Activated T-helper 17 cell treated with anti-CD3 and anti-CD28 coated beads, Interleukin-2, amount 50 U/mL, for 72 hours (primary cell): ENCODE results near the gene EVA1C. TPM values are rescaled to one million over a fixed set of nuclear protein-coding genes. Genes with fewer than 3 reads are reported as not detected.
"Not testable (repeated sequence)": the region's sequence is repeated elsewhere in the genome, so short reads cannot be mapped to it uniquely, and the experiment has no call there.

Experiments used
- ATAC-seq: fragments of 150-1000 bp; cut with Tn5 transposase; replicated peaks from 2 replicates; pipeline ENCODE4 v1.10.0; 2021; ENCODE audit warnings: mild to moderate bottlenecking, moderate library complexity
- H3K27ac Mint-ChIP-seq: one replicate; pipeline ENCODE4 v1.8.0; 2022; ENCODE audit warnings: mixed read lengths
- H3K27me3 Mint-ChIP-seq: one replicate; pipeline ENCODE4 v1.8.0; 2022; ENCODE audit warnings: mixed read lengths
- H3K36me3 Mint-ChIP-seq: one replicate; pipeline ENCODE4 v1.8.0; 2022; ENCODE audit warnings: low read depth, mild to moderate bottlenecking, mixed read lengths
- H3K4me1 Mint-ChIP-seq: one replicate; pipeline ENCODE4 v1.8.0; 2022; ENCODE audit warnings: mixed read lengths
- H3K4me3 Mint-ChIP-seq: one replicate; pipeline ENCODE4 v1.8.0; 2022; ENCODE audit warnings: mild to moderate bottlenecking, mixed read lengths
- H3K9me3 Mint-ChIP-seq: one replicate; pipeline ENCODE4 v1.8.0; 2022; ENCODE audit warnings: mixed read lengths
- total RNA-seq, 2 donors: library from RNA; stranded (reverse); gene quantifications; one replicate each; pipeline ENCODE4 v1.2.3, GENCODE V29; 2022

Gene EVA1C
- total RNA-seq, 2 donors from 2014 or later: 10.0 to 13.1 TPM

DNA sequence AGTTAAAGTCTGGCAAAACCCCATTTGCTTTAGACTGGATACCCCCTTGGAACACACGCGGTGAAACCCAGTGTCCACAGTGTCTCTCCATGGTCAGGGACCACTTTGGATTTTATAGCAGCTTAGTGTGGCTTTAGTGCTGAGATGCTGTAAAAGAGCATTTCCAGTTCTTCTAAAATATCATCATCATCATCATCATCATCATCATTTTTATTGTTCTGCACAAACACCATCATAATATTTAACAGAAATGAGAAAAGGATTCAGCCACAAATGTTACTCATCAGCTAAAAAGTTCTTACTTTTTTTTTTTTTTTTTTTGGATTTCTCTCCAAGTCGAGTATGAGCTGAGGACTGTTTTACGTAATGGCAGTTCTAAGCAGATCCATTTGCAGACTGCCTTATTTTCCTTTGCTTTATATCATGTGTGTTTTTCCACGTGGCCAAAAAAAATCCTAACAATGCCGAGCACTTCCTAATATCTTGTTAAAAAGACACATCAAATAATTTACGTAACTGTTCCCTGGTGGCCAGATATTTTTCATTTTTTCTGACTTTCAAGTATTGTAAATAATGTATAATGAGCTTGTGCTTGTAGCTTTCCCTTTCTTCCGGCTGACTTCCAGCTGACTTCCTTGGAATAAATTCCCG, 62.8 kb downstream of the EVA1C start:
- Mint-ChIP-seq H3K4me1 (peaks cover 6% of the 10 kb centered on the region), H3K9me3 (no peaks in the 10 kb centered on the region), H3K27me3 (no peaks in the 10 kb centered on the region), H3K4me3 (no peak overlapping the region), H3K27ac (no peak overlapping the region), H3K36me3 (peaks cover 21% of the 10 kb centered on the region)
- ATAC-seq: no peak

GRCh38 chr21:32476661-32477423, 64.3 kb downstream of the EVA1C start:
- peaks cover 15% of the 10 kb centered on the region for H3K36me3 Mint-ChIP-seq
- no peaks in the 10 kb centered on the region for H3K27me3 Mint-ChIP-seq
- no peak for ATAC-seq
- peaks cover 6% of the 10 kb centered on the region for H3K4me1 Mint-ChIP-seq
- H3K27ac Mint-ChIP-seq: no peak overlapping the region
- H3K4me3 Mint-ChIP-seq: no peak overlapping the region
- H3K9me3 Mint-ChIP-seq: no peaks in the 10 kb centered on the region

DNA sequence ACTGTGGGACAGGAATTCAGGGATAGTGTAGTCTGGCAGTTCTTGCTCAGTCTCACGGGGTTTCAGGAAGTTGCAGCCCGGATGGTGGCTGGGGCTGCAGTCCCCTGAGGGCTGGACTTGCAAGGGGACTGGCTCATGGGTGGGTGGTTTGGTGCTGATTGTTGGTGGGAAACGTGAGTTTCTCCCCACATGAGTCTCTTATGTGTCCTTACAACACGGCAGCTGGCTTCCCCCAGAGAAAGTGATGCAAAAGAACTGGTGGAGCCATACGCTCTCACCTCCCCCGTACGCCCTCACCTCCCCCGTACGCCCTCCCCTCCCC, 64.9 kb downstream of the EVA1C start:
- Mint-ChIP-seq H3K4me3 (no peak overlapping the region), H3K27ac (no peak overlapping the region), H3K4me1 (peaks cover 8% of the 10 kb centered on the region), H3K9me3 (no peaks in the 10 kb centered on the region), H3K36me3 (peaks cover 20% of the 10 kb centered on the region), H3K27me3 (no peaks in the 10 kb centered on the region)
- no peak for ATAC-seq

GRCh38 chr21:32481875-32482408, 69.4 kb downstream of the EVA1C start:
- peaks cover 5% of the 10 kb centered on the region for H3K9me3 Mint-ChIP-seq
- H3K27me3 Mint-ChIP-seq: no peaks in the 10 kb centered on the region
- H3K27ac Mint-ChIP-seq: peak overlapping the region; percentile 66
- H3K36me3 Mint-ChIP-seq: peaks cover 18% of the 10 kb centered on the region
- peaks cover 8% of the 10 kb centered on the region for H3K4me1 Mint-ChIP-seq
- ATAC-seq: no peak
- no peak overlapping the region for H3K4me3 Mint-ChIP-seq

GRCh38 chr21:32482565-32483292, 70.2 kb downstream of the EVA1C start:
- Mint-ChIP-seq H3K27me3 (no peaks in the 10 kb centered on the region), H3K36me3 (peaks cover 18% of the 10 kb centered on the region), H3K27ac (peak overlapping the region; percentile 66), H3K4me1 (peaks cover 8% of the 10 kb centered on the region), H3K9me3 (peaks cover 5% of the 10 kb centered on the region), H3K4me3 (no peak overlapping the region)
- no peak for ATAC-seq

GRCh38 chr21:32483293-32483595, 70.7 kb downstream of the EVA1C start:
- peaks cover 18% of the 10 kb centered on the region for H3K36me3 Mint-ChIP-seq
- no peak overlapping the region for H3K4me3 Mint-ChIP-seq
- no peaks in the 10 kb centered on the region for H3K27me3 Mint-ChIP-seq
- no peak overlapping the region for H3K27ac Mint-ChIP-seq
- H3K4me1 Mint-ChIP-seq: peaks cover 8% of the 10 kb centered on the region
- H3K9me3 Mint-ChIP-seq: peaks cover 5% of the 10 kb centered on the region
- no peak for ATAC-seq

- Mint-ChIP-seq H3K4me1 (peaks cover 8% of the 10 kb centered on the region), H3K36me3 (peaks cover 26% of the 10 kb centered on the region), H3K27me3 (no peaks in the 10 kb centered on the region), H3K27ac (no peak overlapping the region), H3K9me3 (peaks cover 5% of the 10 kb centered on the region), H3K4me3 (no peak overlapping the region)
- no peak for ATAC-seq
These were observed 72.3 kb downstream of the EVA1C start for GRCh38 chr21:32484706-32485380.

DNA sequence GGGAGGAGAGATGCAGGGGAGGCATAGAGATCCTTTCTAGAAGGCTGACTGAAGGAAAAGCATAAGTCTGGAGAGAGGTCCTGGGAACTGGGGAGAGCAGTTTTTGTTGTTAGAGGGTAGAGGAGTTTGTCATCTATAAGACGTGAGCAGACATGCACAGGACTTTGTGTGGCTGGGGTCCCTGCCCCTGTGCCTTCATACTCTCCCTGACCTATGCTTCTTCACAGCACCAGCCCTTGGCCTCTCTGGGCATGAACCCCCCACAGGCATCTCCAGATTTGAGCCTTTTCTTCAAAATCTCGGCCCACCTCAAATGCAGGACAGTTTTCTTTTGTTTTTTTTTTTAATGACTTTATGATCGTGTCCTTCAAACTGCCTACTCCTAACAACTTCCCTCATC, 79.9 kb downstream of the EVA1C start:
- Mint-ChIP-seq H3K4me3 (no peak overlapping the region), H3K9me3 (peaks cover 5% of the 10 kb centered on the region), H3K27ac (no peak overlapping the region), H3K4me1 (peaks cover 5% of the 10 kb centered on the region), H3K27me3 (no peaks in the 10 kb centered on the region), H3K36me3 (peaks cover 32% of the 10 kb centered on the region)
- ATAC-seq: no peak

DNA sequence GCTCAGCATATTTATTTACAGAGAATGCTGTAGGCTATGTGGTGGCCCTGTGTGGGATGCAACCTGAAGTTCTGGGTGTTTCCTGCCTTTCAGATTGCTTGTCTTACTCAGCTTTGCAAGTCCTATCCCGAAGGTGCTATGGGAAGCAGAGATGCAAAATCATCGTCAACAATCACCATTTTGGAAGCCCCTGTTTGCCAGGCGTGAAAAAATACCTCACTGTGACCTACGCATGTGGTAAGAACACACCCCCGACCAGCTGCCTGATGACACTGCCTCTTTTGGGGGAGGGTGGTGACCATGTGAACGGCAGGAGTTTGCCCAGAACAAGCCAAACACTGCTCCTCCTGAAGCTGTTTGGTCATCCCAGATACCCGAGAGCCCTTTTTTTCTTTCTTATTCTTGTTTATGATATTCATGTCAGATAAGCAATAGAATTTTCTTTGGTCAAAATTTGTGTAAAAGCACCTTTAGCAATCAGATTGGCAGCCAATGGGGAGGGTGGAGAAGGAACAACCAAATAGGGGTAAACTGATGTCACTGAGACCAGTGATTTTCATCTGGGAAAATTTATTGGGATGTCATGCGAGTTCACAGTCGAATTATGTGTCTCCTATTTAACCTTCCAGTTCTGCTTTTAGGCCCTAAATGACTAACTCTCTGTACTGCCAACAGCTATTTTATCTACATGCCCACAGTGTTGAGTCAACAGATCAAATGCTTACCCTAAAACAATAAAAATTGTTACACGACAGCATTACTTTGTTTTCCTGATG, 82.6 kb downstream of the EVA1C start:
- Mint-ChIP-seq H3K27me3 (no peaks in the 10 kb centered on the region), H3K4me3 (no peak overlapping the region), H3K9me3 (peaks cover 5% of the 10 kb centered on the region), H3K36me3 (peaks cover 38% of the 10 kb centered on the region), H3K27ac (no peak overlapping the region), H3K4me1 (peaks cover 5% of the 10 kb centered on the region)
- no peak for ATAC-seq

DNA sequence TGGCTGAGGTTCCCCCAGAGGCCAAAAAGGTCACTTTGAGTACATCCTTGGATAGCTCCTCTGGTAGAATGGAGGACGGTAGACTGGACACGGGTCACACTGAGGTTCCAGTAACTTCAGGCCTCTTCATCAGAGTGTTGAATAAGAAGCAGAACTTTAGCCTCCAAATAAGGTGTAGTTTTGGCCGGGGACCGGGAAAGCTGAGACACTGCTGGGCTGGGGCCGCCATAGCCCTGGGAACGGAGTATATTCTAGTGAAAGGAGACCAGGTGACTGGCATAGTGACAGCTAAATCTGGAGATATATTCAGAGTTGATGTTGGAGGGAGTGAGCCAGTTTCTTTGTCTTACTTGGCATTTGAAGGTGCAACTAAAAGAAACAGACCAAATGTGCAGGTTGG, 84.1 kb downstream of the EVA1C start:
- H3K36me3 Mint-ChIP-seq: peaks cover 49% of the 10 kb centered on the region
- H3K9me3 Mint-ChIP-seq: peaks cover 5% of the 10 kb centered on the region
- H3K27ac Mint-ChIP-seq: peak overlapping the region; percentile 73

DNA sequence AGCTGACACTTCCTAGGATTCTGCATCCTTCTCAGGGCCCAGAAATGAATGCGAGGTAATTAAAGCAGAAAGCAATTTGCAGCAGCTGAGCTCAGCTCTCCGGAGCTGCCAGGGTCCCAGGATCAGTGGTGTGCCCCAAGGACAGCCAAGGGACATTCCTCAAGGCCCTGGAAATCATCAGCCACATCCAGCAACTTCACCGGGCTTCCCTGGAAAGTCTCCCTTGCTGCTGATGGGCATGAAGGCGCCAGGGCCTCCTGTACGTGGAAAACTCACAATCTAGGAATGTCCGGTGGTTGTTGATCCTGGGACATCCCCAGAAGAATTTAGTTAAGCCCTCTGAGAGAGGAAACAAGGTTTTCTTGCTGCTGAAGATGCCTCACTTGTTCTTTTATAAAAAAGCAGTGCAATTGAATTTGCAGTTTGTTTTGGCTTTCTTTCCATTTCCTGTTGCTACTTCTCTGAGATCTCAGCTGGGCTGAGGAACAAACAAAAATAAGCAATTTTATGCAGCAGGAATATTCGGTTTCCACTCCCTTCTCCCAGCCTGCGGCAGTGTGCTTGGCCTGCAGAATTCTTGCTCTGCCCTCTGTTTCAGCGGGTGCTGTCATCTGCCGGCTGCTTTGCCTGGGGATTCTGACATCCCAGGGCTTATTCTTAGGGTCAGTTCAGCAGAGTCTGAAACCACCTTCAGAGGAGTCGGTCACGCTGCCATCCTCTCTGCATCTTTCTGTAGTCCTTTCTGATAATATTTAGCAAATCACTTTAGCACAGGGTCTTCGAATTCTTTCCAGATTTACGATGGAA, 86.9 kb downstream of the EVA1C start:
- Mint-ChIP-seq H3K36me3 (peaks cover 67% of the 10 kb centered on the region), H3K4me1 (no peaks in the 10 kb centered on the region), H3K27ac (no peak overlapping the region), H3K27me3 (no peaks in the 10 kb centered on the region), H3K9me3 (peaks cover 5% of the 10 kb centered on the region), H3K4me3 (no peak overlapping the region)
- ATAC-seq: no peak

More for the DNA sequence above, 84.1 kb downstream of the EVA1C start:
- no peak for ATAC-seq
- H3K4me1 Mint-ChIP-seq: no peaks in the 10 kb centered on the region
- H3K4me3 Mint-ChIP-seq: no peak overlapping the region
- H3K27me3 Mint-ChIP-seq: no peaks in the 10 kb centered on the region

DNA sequence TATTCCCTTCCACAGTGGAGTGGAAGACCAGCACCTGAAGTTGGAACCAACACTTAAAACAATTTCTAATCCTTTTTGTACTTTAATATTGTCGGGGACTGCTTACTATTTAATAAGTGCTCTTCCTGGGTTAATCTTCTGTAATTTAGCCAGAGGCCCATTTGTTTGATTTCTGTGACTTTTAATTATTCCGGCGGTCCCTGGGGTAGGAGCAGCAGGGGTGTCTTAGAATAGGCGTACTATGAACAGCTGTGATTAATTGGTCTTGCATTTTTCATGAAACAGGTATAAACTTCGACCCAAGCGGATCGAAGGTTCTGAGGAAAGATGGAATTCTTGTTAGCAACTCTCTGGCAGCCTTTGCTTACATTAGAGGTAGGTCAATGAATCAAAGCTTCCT, 91.1 kb downstream of the EVA1C start:
- ATAC-seq, H3K4me3 Mint-ChIP-seq, H3K27me3 Mint-ChIP-seq, H3K9me3 Mint-ChIP-seq: not testable (repeated sequence)
- peaks cover 49% of the 10 kb centered on the region for H3K36me3 Mint-ChIP-seq
- peaks cover 10% of the 10 kb centered on the region for H3K4me1 Mint-ChIP-seq
- peak overlapping the region; percentile 16 for H3K27ac Mint-ChIP-seq

- not testable (repeated sequence) for H3K27me3 Mint-ChIP-seq, ATAC-seq, H3K4me3 Mint-ChIP-seq, H3K9me3 Mint-ChIP-seq, H3K27ac Mint-ChIP-seq
- H3K4me1 Mint-ChIP-seq: peaks cover 10% of the 10 kb centered on the region
- H3K36me3 Mint-ChIP-seq: peaks cover 51% of the 10 kb centered on the region
These were observed 93.3 kb downstream of the EVA1C start for GRCh38 chr21:32505767-32506166.
